T-helper 2 cell (primary cell): ENCODE data around the gene ACTL6B.
"Not testable (repeated sequence)": the region's sequence is repeated elsewhere in the genome, so short reads cannot be mapped to it uniquely, and the experiment has no call there.

ENCODE experiments used
- DNase-seq, 5 experiments: peaks; one replicate each; pipeline versions ENCODE4 v3.0.0 to v3.0.0-alpha.2; 2012 to 2022

ACTL6B gene

DNA sequence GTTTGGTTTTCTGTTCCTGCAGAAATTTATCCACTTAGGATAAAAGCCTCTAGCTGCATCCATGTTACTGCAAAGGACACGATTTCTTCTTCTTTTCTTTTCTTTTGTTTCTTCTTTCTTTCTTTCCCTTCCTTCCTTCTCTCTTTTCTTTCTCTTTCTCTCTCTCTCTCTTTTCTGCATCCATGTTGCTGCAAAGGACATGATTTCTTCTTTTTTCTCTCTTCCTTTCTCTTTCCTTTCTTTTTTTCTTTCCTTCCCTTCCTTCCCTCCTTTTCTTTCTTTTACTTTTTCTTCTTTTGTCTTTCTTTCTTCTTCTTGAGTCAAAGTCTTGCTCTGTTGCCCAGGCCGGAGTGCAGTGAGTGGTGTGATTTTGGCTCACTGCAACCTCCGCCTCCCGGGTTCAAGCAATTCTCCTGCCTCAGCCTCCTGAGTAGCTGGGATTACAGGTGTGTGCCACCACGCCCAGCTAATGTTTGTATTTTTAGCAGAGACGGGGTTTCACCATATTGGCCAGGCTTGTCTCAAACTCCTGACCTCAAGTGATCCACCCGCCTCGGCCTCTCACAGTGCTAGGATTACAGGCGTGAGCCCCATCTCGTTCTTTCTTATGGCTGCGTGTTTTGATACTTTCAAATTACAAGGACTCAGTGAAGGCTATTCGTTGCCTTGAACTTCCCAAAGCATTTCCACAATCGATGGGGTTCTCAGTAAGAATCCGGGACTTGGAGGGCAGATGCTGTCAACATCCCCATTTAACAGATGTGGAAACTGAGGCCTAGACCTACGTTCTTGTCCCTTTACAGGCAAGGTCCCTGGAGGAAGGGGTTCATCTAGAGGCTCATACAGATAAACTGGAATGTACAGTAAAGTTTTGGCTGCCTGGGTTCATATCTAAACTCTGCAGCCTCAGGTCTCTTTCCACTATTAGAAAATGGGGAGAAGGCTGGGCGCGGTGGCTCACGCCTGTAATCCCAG is 15.4 kb upstream of the ACTL6B start:
- no peak for DNase-seq

GRCh38 chr7:100670074-100670473 is 13.8 kb upstream of the ACTL6B start:
- DNase-seq: no peak

GRCh38 chr7:100669106-100669505 is 12.9 kb upstream of the ACTL6B start:
- not testable (repeated sequence) for DNase-seq

DNA sequence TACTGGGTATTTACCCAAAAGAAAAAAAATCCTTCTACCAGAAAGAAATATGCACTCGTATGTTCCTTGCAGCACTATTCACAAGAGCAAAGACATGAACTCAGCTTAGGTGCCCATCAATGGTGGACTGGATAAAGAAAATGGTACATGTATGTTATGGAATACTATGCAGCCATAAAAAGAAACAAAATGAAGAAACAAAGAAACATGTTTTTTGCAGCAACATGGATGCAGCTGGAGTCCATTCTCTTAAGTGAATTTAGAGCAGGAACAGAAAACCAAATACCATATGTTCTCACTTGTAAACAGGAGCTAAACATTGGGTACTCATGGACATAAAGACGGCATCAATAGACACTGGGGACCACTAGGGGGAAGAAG is 11.8 kb upstream of the ACTL6B start:
- DNase-seq: no peak

- no peak for DNase-seq
Measured at GRCh38 chr7:100667331-100668068, 11.3 kb upstream of the ACTL6B start.

DNA sequence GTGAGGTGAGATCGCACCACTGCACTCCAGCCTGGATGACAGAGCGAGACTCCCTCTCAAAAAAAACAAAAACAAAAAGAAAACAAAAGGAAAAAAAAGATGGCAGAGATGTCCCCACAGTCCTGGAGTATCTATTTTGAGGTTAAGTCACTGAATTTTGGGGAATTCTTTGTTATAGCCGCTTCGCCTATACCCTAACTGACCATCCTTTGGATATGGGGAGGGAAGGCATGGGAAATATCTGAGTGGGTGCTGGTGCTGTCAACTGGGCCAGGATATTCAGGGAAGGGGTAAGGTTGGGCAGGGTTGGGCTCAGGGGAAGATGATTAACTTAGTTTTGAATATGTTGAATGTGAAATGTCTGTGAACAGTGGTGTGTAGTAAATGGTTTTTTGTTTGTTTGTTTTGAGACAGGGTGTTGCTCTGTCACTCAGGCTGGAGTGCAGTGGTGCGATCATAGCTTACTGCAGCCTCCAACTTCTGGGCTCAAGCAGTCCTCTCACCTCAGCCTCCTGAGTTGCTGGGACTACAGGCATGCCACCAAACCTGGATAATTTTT is 9.0 kb upstream of the ACTL6B start:
- DNase-seq: no peak

DNA sequence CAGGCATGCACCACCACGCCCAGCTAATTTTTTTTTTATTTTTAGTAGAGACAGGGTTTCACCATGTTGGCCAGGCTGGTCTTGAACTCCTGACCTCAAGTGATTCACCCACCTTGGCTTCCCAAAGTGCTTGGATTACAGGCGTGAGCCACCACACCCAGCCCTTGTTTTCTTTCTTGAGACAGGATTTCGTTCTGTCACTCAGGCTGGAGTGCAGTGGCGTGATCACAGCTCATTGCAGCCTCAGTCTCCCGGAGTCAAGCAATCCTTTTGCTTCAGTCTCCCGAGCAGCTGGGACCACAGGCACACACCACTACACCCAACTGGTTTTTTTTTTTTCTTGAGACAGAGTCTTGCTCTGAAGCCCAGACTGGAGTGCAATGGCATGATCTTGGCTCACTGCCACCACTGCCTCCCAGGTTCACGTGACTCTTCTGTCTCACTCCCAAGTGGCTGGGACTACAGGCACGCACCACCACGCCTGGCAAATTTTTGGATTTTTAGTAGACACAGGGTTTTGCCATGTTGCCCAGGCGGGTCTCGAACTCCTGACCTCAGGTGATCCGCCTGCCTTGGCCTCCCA is 6.0 kb upstream of the ACTL6B start:
- DNase-seq: not testable (repeated sequence)

DNA sequence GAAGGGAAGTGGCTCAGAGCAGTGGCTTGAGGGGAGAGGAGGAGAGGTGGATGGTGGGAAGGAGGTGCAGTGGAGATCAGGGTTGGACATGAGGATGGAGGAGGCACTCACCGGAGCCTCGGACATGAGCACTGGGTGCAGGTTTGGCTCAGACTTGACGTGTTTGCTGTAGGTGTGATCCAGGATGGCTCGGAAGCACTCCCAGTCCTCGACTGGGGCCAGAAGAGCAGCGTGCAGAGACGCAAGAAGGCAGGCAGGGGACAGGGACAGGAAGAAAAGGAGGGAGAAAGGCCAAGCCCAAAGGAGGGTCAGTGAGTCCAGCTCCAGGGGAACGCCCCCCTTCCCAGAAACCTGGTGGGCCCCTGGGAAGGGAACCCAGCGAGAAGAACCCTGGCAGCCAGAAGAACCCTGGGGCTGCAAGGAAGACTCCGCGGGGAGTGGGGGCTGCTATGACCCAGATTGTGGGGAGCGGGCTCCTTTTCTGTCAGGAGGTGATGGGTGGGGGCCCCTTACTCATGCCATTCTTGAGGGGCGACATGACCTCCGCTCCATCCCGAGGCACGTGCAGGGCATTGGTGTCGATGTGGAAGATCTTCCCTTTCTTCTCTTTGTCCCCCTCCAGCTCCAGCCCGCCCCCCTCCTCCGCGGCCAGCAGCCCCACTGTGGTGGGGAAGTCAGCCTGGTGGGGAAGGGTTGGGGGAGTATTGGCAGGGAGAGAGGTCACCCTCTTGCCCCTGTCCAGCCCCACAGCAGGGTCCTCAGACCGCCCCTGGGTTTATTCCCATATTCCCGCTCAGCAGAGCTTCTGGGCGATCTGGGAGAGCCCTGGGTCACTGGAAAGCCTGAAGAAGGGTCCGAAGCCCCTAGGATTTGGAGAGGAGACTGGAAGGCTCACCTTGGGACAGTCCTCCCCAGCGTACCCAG is 1.1 kb downstream of the ACTL6B start:
- DNase-seq: no peak

DNA sequence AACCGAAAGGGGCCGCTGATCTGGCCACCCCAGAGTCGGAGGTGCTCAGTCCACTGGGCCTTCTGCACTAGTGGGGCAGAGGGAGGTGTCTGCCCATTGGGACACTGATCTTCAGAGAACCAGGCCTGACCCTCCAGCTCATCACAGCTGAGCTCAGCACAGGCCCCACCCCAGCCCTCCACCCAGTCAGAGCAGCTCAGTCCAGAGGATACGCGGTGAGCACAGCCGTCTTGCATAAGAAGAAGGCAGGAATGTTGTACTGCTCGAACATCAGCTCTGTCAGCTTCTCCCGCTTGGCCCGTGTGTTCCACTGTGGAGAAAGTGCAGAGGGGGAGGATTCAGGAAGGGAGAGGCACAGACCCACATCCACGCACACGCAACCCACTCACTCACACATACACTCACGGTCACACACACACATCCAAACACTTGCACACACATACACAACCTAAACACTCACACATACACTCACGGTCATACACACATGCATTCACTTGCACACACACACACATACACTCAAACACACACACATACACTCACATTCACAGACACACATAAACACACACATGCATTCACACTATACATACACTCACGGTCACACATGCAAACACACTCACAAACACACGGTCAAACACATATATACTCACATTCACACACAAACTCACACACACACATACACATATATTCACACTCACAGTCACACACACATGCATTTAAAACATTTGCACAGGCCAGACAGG is 6.3 kb downstream of the ACTL6B start:
- DNase-seq: no peak

DNA sequence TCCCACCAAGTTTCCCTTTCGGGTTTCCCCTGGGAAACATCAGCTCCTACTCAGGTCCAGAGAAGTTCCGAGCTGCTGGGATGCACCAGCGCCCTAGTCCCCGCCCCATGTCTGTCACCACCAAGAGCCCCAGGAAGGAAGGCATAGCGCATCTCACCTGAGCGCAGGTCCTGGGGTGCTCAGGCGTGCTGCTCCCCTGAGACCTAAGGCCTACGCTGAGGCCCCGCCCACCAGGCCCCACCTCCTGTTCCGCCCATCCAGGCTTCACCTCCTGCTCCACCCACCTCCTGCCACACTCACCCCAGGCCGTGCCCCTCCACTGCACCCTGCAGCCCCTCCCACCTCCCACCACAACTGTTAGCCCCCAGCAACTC is 13.7 kb downstream of the ACTL6B start:
- DNase-seq: peak in 2 of 5 experiments; percentile 15 to 42

DNA sequence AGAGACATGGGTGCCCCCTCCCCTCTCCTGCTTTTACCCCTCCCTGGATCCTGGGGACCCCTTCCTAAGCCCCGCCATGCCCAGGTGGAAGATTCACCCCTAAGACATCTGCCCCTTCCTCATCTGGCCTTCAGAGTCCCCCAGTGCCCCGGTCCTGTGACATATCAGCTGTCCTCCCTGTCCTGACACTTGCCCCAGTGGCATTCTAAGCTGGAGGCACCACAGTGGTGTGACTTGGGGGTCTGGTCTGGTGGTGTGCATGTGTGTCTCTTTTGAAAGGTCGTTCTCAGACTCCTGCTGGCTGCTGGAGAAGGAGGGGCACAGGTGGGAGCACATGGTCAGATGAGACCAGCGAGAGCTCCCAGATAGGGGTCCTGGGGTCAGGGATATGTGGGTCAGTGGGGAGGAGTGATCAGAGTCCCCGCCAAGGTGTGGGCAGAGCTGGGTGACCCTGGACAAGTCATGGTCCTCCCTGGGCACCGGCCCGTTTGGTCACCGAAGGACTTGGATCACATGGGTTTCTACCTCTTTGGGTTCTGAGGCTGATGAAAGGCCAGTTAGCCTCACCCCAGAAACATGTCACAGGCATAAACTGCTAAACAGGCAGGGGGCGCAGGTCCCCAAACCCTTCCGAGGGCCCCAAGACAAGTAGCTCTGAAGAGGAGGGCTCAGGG is 14.3 kb downstream of the ACTL6B start:
- DNase-seq: no peak

DNA sequence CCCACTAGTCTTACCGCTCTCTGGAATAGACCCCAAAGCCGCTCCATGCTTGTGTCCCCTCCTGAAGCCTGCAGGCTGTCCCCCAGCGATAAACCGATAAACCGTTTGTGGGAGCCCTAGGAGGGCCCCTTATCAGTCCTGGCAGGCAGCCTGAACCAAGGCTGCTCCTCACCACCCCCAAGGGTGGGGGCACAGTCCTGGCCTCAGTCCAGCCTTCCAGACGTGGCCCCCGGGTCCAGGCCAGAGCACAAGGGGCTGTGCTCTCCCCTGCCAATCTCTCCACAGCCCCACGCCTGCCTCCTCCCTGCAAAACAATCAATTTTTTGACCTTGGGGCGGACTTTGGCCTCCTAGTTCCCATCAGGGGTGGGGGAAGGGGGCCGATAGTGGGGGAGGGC is 14.8 kb downstream of the ACTL6B start, which contains the start of gene TFR2:
TFR2 (minus strand) TSS at position 90 of the 397 bp plus-strand sequence; CDS start at position 47, 43 bp downstream.
- DNase-seq: no peak

DNA sequence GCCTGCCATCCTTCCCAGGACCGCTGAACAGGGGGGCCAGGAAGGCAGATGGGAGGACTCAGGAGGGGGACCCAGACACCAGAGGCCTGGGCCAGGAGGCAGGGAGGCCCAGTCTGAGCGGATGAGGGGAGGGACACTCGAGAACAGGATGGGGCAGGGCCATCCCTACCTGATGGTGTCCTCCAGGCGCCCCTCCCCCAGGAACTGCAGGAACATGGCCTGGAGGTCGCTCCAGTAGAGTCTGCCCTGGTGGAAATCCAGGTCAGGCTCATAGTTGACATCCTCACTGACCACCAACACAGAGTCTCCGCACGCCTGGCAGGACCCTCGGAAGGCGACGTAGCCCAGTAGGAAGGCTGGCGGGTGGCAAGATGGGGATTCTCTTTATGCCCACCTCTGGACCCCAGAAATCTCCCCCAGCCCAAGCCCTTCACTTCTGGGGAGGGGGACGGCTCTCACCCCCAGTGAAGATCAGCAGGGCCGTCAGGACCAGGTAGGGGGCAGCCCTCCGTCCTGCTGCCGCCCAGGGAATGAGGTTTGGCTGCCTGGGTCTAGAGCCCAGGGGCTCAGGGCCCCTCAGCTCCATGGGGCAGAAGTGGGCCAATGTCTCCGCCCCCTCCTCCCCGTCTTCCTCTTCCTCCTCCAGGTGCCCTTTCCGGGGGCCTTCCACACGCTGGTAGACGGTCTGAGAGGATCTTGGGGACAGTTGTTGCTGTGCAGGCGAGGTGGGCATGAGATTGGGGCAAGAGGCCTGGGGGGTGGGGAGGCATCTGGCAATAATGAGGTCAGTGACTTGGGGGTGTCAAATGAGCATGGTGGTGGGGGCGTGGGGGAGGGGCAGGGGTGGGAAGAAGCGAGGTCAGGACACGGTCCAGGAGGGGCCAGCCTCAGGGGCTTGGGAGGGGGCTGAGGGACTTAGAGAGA is 15.5 kb downstream of the ACTL6B start:
- no peak for DNase-seq

DNA sequence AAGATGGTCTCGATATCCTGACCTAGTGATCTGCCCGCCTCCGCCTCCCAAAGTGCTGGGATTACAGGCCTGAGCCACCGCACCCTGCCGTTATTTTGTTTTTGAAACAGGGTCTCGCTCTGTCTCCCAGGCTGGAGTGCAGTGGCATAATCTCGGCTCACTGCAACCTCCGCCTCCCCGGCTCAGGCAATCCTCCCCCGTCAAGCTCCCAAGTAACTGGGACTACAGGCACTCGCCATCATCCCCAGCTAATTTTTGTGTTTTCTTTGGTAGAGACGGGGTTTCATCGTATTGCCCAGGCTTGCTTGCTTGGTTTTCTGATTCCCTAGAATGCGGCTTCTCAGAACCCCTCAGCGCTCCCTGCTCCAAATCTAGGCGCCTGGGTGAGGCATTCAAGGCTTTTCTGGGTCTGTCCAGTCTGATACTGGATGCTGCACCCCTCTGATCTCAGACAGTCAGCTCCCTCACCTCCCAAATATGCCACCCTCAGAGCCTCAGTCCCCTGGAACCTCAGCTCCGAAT is 16.2 kb downstream of the ACTL6B start:
- DNase-seq: no peak

- DNase-seq: peak in 4 of 5 experiments; percentile 37 to 74 (median 48)
Measured at GRCh38 chr7:100632951-100633717, 23.1 kb downstream of the ACTL6B start.

DNA sequence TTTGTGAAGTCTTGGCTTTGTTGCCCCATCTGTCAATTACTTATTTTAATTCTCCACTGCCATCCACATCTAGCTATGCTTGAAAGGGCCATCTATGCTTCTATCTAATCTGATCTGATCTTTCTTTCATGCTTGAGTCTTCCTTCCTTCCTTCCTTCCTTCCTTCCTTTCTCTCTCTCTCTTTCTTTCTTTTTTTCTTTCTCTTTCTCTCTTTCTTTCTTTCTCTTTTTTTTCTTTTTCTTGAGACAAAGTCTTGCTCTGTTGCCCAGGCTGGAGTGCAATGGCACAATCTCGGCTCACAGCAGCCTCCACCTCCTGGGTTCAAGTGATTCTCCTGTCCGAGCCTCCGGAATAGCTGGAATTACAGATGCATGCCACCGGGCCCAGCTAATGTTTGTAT is 26.2 kb downstream of the ACTL6B start:
- DNase-seq: no peak

DNA sequence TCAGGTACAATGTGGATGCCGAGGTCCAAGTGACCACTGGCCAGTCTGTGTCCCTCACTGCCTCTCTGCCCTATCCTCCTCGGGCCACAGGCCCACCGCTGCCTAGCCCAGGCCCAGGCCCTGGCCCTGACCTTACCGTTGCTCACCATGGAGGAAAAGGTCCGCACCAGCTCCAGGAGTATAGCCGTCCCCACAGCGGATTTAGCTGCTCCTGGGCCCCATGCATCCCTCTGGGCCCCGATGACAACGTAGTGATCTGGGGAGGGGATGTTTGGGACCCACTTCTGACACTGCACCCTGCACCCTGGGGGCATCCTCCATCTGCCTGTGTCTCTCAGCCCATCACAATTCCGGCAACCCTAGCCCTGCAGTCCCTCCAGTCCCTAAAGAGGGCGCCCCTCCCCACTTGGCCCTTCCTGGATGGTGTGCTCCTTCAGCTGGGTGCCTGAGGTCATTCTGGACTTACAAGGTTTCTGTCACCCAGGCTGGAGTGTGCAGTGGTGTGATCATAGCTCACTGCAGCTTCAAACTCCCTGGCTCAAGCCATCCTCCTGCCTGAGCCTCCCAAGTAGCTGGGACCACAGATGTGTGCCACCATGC is 27.0 kb downstream of the ACTL6B start:
- peak in 1 of 5 experiments; percentile 33 for DNase-seq

- DNase-seq: no peak
Measured at GRCh38 chr7:100627238-100627549, 29.1 kb downstream of the ACTL6B start.
